GM19372 (cell line): Measurements from ENCODE around the gene CORO2A.

ENCODE experiments used
- ATAC-seq: cut with Tn5 transposase; IDR thresholded peaks from one replicate; pipeline ENCODE4 v1.9.1; 2021; ENCODE audit warnings: mild to moderate bottlenecking, low read depth, moderate library complexity; ENCODE audit not compliant: unreplicated experiment

The CORO2A gene

GRCh38 chr9:98219794-98220370 lies 27.4 kb upstream of the CORO2A start:
- no peak for ATAC-seq

GRCh38 chr9:98219364-98219716 lies 26.9 kb upstream of the CORO2A start:
- ATAC-seq = no peak

- no peak for ATAC-seq
These were observed 26.3 kb upstream of the CORO2A start for GRCh38 chr9:98218562-98219363.

- no peak for ATAC-seq
These were observed 24.8 kb upstream of the CORO2A start for GRCh38 chr9:98217255-98217654.

DNA sequence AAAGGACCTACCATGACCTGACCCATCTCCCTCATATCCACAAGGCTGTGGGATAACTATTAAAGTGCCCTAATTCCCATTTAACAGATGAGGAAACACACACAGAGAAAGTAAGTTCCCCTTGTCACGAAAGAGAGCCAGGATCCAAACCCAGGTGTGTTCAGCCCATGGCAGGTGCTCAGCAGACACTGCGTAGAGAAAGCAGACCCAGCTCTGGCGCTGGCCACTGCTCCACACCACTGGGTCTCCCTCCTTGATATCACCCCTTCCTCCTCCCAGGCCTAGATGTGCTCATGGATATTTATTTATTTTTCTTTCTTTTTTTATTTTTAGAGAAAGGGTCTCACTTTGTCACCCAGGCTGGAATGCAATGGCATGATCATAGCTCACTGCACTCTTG lies 24.0 kb upstream of the CORO2A start:
- ATAC-seq = no peak

DNA sequence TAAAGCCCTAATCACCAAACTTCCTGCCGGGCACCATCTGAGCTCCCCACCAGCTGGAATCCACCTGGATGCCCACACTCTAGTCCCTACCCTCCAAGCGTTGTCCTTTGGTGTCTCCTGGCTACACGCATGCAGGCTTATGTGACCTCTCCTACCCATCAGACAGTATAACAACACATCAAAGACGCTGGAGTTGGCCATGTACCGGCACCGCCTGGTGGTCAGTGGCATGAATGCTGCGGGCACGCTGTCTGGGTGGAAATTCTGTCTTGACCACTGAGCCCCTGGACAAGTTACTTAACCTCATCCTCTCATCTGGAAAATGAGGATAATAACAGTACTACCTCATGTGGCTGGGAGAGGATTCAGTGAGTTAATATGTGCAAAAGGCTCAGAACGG lies 23.4 kb upstream of the CORO2A start:
- ATAC-seq = no peak

GRCh38 chr9:98215271-98215670 lies 22.8 kb upstream of the CORO2A start:
- no peak for ATAC-seq

DNA sequence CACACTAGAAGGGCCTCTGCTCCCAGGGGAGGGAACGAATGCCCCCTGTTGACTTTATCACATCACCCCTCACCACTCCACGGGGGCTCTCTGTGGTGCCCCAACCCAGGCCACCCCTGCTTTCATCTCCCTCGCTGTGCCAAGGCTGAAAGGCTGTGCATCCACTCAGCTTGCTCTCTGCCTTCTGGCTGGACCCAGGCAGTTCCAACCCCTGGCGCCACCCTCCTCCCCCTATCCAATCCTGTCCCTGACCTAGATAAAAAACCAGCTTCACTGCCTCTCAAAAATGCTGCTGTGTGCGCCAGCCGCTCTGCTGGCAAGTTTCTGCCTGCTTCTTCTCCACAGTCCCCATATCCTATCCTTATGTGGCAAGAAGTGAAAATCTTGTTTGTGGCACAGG lies 22.4 kb upstream of the CORO2A start:
- no peak for ATAC-seq

- no peak for ATAC-seq
These were observed 18.8 kb upstream of the CORO2A start for GRCh38 chr9:98211260-98211659.

GRCh38 chr9:98210435-98210834 lies 18.0 kb upstream of the CORO2A start:
- ATAC-seq = no peak

GRCh38 chr9:98209530-98209929 lies 17.1 kb upstream of the CORO2A start:
- ATAC-seq = no peak

GRCh38 chr9:98208635-98209034 lies 16.2 kb upstream of the CORO2A start:
- ATAC-seq = no peak

GRCh38 chr9:98207606-98208005 lies 15.2 kb upstream of the CORO2A start:
- no peak for ATAC-seq

DNA sequence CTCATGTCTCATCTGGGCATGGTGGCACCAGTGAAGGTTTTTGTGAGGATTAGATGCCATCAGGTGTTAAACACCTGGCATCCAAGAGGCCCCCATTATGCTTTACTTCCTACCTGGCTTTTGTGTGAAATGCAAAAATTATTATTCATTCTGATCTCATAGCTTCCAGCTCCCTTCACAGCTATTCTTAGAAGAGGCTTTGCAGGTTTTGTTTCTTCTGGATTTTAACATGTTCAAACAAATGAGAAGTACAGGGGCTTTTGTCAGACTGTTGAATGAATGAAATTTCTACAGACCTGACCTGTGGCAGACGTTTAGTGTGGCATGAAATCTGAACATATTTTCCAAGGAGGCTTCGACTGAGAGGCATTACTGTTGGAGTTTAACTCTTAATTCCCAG lies 14.3 kb upstream of the CORO2A start:
- no peak for ATAC-seq

DNA sequence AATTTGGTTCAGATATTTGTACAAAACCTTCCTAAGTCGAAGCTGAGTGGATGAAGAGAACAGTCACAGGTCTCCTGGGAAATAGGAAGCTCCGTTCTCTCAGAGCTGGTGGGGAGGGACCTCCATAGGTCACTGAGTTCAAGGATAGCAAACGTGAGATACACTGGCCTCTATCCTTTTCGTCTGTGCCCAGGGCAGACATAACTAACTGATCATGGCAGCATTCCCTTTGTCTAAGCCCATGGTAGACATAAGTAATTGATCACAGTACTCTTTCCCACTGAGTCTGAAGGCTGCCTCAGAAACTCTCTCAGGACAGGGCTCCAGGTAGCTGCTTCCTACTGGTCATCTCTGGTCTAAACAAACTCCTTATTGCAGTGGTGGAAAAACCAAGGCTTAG lies 12.3 kb upstream of the CORO2A start:
- ATAC-seq = no peak

DNA sequence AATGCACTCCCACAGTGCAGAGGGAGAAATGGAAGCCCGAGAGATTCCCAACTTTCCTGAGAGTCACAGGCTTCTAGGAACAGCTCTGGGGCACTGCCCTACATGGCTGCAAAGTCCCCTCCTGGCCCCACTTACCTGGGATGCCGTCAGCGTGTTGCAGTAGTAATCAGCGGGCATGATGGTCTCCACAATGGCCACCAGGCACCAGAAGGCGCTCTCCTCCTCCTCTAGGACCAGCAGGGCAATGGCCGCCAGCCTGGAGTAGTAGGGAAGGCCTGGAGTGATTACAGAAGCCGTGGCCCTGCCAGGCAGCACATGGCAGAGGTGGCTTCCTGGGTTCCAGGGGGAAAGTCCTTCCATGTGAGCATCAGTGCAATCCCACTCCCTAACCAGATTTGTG lies 10.7 kb upstream of the CORO2A start:
- no peak for ATAC-seq

- no peak for ATAC-seq
These were observed 9.8 kb upstream of the CORO2A start for GRCh38 chr9:98202252-98202651.

GRCh38 chr9:98201749-98202148 lies 9.3 kb upstream of the CORO2A start:
- no peak for ATAC-seq

DNA sequence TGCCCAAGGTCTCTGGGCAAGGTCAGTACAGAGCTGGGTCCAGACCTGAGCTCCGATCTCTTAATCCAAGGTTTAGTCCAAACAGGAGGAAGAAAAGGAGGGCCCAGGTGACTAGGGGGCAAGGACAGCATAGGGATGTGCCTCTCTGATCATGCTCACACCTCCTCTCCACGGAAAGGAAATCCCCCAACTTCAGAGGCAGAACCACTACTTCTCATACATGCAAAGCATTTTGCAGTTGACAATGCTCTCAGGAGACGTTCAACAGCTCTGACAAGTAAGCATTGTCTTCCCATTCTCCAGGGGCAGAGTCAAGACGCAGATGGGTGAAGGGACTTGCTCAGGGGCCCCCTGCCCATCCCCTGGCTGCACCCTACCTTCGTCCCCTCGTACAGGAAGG lies 8.7 kb upstream of the CORO2A start:
- no peak for ATAC-seq

DNA sequence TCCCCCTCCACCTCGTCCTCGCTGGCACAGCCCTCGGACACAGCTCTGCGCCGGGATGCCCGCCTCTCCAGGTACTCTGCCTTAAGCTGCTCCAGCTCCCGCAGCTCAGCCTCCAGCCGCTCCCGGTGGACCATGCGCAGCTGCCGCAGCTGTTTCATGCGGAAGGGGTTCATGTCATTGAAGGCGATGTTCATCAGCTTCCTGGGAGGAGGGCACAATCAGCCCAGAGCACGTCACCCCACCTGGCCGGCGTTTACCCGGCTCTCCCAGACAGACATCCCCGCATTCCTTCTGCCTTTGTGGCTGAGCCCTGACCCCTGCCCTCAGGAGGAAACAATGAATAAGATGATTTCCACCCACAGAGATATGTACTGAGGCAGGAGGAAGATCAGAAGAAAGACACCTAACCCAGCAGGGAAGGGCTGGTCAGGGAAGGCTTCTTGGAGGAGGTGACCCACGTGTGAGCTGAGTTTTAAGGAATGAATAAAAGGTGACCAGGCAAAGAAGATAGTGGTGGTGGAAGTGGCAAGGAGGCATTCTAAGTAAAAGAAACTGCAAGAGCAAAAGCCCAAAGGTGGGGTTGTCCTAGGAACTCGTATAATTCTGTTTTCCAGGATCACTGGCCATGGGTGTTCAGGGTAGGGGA lies 7.1 kb upstream of the CORO2A start:
- no peak for ATAC-seq

- ATAC-seq = no peak
These were observed 3.2 kb upstream of the CORO2A start for GRCh38 chr9:98195671-98196070.

- no peak for ATAC-seq
These were observed 1.0 kb upstream of the CORO2A start for GRCh38 chr9:98193336-98193944.
